Neural cell (in vitro differentiated cells): ENCODE data around the gene PITX1.

ENCODE experiments used
- EP300 ChIP-seq: fragments of 450-650 bp; conservative IDR thresholded peaks from 2 replicates; pipeline ENCODE4 v1.6.1; 2014; ENCODE audit warnings: antibody characterized with exemption, mild to moderate bottlenecking, moderate library complexity; ENCODE audit not compliant: poor library complexity, severe bottlenecking
- EZH2 ChIP-seq: fragments of 200-600, 300-800 bp; shearing (Covaris generic), sonication (generic); IDR thresholded peaks from 2 replicates; pipeline ENCODE4 v1.6.1; 2014; ENCODE audit warnings: antibody characterized with exemption, low read length, borderline replicate concordance, mild to moderate bottlenecking; ENCODE audit not compliant: insufficient read depth, poor library complexity, severe bottlenecking
- POLR2AphosphoS5 ChIP-seq: IDR thresholded peaks from 2 replicates; pipeline ENCODE4 v1.6.1; 2012
- RAD21 ChIP-seq: fragments of 450-650 bp; conservative IDR thresholded peaks from 2 replicates; pipeline ENCODE4 v1.6.1; 2014; ENCODE audit warnings: antibody characterized with exemption, mild to moderate bottlenecking, moderate library complexity
- TAF1 ChIP-seq: IDR thresholded peaks from 2 replicates; pipeline ENCODE4 v1.6.1; 2012; ENCODE audit warnings: low read depth
- TF ChIP-seq, protein P1 (sequence below): fragments of 450-650 bp; IDR thresholded peaks from 2 replicates; pipeline ENCODE4 v1.5.1; 2014; ENCODE audit warnings: antibody characterized with exemption, mild to moderate bottlenecking, moderate library complexity; ENCODE audit not compliant: poor library complexity, severe bottlenecking
- TF ChIP-seq, protein P2 (sequence below): IDR thresholded peaks from 2 replicates; pipeline ENCODE4 v1.6.1; 2012; ENCODE audit warnings: borderline replicate concordance

DNA sequence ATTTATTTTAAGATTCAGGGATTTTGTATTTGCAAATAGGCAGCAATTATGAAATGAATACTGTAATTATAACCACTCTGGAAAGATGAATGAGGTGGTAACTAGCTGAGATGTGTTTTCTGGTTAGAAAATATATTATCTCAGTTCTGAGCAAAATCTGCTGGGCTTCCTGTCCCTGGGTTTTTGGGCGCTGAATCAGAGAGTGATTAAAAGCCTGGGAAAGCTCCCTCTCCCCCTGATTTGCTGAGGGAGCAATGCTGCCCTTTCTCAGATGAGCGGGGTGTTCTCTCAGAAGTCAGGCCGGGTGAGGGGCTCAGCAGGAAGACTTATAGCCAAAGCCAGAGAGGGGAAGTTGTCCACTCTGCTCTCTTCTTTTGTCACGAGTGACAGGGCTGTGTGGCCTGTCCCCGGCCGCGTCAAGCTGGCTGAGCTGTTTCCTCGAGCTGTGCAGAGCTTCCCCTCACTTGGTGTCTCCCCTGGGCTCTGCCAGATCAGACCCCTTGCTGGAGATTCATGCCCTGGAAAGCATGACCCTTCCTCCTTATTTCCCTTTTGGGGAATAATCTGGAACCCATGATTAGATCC, 39.8 kb upstream of the PITX1 start:
- no peak for TF ChIP-seq TAF1
- TF ChIP-seq, protein P1, sequence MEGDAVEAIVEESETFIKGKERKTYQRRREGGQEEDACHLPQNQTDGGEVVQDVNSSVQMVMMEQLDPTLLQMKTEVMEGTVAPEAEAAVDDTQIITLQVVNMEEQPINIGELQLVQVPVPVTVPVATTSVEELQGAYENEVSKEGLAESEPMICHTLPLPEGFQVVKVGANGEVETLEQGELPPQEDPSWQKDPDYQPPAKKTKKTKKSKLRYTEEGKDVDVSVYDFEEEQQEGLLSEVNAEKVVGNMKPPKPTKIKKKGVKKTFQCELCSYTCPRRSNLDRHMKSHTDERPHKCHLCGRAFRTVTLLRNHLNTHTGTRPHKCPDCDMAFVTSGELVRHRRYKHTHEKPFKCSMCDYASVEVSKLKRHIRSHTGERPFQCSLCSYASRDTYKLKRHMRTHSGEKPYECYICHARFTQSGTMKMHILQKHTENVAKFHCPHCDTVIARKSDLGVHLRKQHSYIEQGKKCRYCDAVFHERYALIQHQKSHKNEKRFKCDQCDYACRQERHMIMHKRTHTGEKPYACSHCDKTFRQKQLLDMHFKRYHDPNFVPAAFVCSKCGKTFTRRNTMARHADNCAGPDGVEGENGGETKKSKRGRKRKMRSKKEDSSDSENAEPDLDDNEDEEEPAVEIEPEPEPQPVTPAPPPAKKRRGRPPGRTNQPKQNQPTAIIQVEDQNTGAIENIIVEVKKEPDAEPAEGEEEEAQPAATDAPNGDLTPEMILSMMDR = no peak
- TF ChIP-seq, protein P2, sequence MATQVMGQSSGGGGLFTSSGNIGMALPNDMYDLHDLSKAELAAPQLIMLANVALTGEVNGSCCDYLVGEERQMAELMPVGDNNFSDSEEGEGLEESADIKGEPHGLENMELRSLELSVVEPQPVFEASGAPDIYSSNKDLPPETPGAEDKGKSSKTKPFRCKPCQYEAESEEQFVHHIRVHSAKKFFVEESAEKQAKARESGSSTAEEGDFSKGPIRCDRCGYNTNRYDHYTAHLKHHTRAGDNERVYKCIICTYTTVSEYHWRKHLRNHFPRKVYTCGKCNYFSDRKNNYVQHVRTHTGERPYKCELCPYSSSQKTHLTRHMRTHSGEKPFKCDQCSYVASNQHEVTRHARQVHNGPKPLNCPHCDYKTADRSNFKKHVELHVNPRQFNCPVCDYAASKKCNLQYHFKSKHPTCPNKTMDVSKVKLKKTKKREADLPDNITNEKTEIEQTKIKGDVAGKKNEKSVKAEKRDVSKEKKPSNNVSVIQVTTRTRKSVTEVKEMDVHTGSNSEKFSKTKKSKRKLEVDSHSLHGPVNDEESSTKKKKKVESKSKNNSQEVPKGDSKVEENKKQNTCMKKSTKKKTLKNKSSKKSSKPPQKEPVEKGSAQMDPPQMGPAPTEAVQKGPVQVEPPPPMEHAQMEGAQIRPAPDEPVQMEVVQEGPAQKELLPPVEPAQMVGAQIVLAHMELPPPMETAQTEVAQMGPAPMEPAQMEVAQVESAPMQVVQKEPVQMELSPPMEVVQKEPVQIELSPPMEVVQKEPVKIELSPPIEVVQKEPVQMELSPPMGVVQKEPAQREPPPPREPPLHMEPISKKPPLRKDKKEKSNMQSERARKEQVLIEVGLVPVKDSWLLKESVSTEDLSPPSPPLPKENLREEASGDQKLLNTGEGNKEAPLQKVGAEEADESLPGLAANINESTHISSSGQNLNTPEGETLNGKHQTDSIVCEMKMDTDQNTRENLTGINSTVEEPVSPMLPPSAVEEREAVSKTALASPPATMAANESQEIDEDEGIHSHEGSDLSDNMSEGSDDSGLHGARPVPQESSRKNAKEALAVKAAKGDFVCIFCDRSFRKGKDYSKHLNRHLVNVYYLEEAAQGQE = no peak
- TF ChIP-seq RAD21 = no peak
- no peak for TF ChIP-seq EP300
- TF ChIP-seq POLR2AphosphoS5 = no peak
- no peak for TF ChIP-seq EZH2
